ENCODE data around the gene EFHC1.

The EFHC1 gene

DNA sequence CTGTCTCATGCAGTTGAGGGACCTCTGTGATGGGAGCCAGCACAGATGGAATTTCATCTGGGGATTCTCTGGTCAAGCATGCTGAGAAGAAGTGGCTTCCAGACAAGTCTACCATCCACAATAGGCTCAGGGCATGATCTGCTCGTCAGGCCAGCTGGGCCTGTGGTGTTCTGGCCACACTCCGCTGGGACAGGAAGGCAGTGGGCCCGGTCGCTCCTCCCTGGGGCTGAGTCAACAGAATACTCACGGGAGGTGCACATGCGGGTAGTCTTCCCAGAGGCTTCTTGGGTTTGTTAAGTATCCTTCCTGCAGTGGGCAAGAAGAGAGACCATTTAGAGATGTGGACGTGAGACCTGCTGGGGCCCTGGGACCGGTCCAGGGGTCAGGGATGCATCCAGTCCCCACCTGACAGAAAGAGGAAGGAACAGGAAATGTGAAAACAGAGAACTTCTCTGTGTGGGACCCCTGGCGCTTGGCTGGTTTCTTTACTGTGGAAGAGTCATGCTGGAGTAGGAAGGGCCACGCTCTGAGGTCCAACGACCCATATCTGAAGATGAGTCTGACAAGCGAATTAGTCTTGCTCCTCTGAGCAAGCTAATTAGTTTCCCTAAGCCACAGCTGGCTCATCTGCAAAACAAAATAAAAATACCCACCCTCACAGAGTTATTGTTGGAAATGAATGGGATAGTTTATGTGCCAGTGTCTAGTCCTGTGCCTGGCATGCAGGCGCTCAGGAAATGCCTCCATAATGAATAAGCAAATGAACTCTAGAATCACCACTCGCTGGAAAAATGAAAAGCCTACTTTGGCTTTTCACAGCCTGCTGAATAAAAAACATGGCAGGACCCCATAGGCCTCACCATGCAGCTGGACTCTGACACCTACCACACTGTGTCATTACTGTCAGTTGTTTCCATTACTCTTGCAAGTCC is 89.4 kb downstream of the EFHC1 start:
- TF ChIP-seq TAF1 (IDR thresholded peaks at IDR 0.05; ENCODE audit: borderline replicate concordance, insufficient read depth, low read length) = no peak
- no peak for TF ChIP-seq FOXP2 (optimal IDR thresholded peaks at IDR 0.05; ENCODE audit: borderline replicate concordance, extremely low read depth, extremely low read length, insufficient read depth)
- TF ChIP-seq, protein P1, sequence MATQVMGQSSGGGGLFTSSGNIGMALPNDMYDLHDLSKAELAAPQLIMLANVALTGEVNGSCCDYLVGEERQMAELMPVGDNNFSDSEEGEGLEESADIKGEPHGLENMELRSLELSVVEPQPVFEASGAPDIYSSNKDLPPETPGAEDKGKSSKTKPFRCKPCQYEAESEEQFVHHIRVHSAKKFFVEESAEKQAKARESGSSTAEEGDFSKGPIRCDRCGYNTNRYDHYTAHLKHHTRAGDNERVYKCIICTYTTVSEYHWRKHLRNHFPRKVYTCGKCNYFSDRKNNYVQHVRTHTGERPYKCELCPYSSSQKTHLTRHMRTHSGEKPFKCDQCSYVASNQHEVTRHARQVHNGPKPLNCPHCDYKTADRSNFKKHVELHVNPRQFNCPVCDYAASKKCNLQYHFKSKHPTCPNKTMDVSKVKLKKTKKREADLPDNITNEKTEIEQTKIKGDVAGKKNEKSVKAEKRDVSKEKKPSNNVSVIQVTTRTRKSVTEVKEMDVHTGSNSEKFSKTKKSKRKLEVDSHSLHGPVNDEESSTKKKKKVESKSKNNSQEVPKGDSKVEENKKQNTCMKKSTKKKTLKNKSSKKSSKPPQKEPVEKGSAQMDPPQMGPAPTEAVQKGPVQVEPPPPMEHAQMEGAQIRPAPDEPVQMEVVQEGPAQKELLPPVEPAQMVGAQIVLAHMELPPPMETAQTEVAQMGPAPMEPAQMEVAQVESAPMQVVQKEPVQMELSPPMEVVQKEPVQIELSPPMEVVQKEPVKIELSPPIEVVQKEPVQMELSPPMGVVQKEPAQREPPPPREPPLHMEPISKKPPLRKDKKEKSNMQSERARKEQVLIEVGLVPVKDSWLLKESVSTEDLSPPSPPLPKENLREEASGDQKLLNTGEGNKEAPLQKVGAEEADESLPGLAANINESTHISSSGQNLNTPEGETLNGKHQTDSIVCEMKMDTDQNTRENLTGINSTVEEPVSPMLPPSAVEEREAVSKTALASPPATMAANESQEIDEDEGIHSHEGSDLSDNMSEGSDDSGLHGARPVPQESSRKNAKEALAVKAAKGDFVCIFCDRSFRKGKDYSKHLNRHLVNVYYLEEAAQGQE (IDR thresholded peaks at IDR 0.05; ENCODE audit: insufficient read depth in 1 of 2, low read depth in 2 of 2, low read length in 2 of 2) = no peak
- no peak for TF ChIP-seq POLR2AphosphoS5 (IDR thresholded peaks at IDR 0.05; ENCODE audit: low read depth, low read length)
- TF ChIP-seq SIN3A (IDR thresholded peaks at IDR 0.05; ENCODE audit: borderline replicate concordance, insufficient read depth, low read length) = no peak

DNA sequence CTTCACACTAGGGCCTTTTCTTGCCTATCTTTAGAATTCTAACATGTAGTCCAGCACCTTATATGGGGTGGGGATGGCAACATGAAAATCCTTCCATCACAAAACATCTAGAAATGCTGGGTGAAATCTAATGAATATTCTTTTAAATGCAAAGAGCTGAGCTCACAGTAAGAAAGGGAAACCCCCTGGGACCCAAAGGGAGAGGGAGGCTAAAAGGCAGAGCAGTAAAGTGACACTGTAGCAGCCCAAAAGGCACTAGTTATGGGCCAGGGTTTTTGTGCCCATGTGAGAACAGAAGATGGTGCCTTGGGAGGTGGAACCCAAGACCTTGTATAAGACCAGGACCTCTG is 90.0 kb downstream of the EFHC1 start:
- TF ChIP-seq, protein P1 (IDR thresholded peaks at IDR 0.05; ENCODE audit: insufficient read depth in 1 of 2, low read depth in 2 of 2, low read length in 2 of 2) = no peak
- TF ChIP-seq TAF1 (IDR thresholded peaks at IDR 0.05; ENCODE audit: borderline replicate concordance, insufficient read depth, low read length) (no peak), POLR2AphosphoS5 (IDR thresholded peaks at IDR 0.05; ENCODE audit: low read depth, low read length) (no peak), SIN3A (IDR thresholded peaks at IDR 0.05; ENCODE audit: borderline replicate concordance, insufficient read depth, low read length) (no peak), FOXP2 (optimal IDR thresholded peaks at IDR 0.05; ENCODE audit: borderline replicate concordance, extremely low read depth, extremely low read length, insufficient read depth) (no peak)

DNA sequence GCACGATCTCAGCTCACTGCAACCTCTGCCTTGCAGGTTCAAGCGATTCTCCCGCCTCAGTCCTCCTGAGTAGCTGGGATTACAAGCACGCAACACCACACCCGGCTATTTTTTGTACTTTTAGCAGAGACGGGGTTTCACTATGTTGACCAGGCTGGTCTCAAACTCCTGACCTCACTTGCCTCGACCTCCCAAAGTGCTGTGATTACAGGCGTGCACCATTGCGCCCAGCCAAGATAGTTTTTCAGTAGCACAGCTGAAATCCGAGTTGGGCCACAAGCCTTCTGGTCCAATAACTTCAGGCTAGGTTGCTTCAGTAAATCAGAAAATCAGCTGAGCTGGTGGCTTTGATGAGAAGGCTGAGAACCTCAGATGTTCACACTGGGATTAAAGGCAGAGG is 91.0 kb downstream of the EFHC1 start:
- TF ChIP-seq POLR2AphosphoS5 (IDR thresholded peaks at IDR 0.05; ENCODE audit: low read depth, low read length) (no peak), FOXP2 (optimal IDR thresholded peaks at IDR 0.05; ENCODE audit: borderline replicate concordance, extremely low read depth, extremely low read length, insufficient read depth) (no peak), TAF1 (IDR thresholded peaks at IDR 0.05; ENCODE audit: borderline replicate concordance, insufficient read depth, low read length) (no peak), SIN3A (IDR thresholded peaks at IDR 0.05; ENCODE audit: borderline replicate concordance, insufficient read depth, low read length) (no peak)

DNA sequence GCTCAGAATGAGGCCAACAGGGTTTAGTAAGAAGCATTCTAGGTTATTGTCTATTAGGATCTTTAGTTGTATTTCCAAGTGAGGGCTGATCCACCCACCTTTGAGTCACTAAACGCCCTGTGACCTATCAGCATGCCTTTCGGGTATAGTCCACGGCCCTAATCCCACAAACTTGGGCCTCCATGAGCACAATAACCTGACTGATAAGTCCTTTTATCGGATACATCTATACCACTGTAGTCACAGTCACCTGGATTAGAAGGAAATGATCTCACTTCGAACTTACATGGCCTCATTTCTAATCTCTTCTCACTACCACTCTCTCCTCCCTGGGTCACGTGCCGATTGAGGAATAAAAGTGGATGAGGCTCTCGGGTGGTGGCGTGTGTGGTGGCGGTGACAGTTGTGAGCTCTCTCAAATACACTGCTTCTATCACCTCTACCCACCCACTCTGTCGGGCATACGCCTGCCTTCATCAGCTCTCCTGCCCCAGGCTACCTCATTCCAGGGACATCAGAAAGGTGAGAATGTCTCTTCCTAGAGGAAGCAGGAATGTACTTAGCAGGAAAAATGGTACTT is 91.5 kb downstream of the EFHC1 start:
- TF ChIP-seq POLR2AphosphoS5 (IDR thresholded peaks at IDR 0.05; ENCODE audit: low read depth, low read length) (no peak), FOXP2 (optimal IDR thresholded peaks at IDR 0.05; ENCODE audit: borderline replicate concordance, extremely low read depth, extremely low read length, insufficient read depth) (no peak), TAF1 (IDR thresholded peaks at IDR 0.05; ENCODE audit: borderline replicate concordance, insufficient read depth, low read length) (no peak), SIN3A (IDR thresholded peaks at IDR 0.05; ENCODE audit: borderline replicate concordance, insufficient read depth, low read length) (no peak)
- TF ChIP-seq, protein P1 (IDR thresholded peaks at IDR 0.05; ENCODE audit: insufficient read depth in 1 of 2, low read depth in 2 of 2, low read length in 2 of 2) = no peak

DNA sequence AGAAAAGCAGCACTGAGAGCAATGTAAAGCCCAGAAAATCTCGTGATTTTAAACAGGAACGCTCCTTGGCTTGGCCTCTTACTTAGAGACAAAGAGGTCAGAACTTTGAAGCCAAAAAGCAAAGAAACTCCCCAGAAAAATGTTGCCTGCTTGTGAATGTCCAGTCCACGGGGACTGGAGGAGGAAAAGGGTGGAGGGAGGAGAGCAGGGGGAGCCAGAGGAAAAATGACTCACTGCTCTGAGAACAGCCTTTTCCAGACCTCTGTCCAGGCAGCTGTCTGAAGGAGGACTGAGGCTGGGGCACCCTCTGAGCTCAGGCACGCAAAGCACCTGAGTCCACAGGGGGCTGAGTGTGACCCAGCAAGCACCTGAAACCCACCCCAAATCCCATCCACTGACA is 92.1 kb downstream of the EFHC1 start:
- no peak for TF ChIP-seq POLR2AphosphoS5 (IDR thresholded peaks at IDR 0.05; ENCODE audit: low read depth, low read length)
- TF ChIP-seq, protein P1 (IDR thresholded peaks at IDR 0.05; ENCODE audit: insufficient read depth in 1 of 2, low read depth in 2 of 2, low read length in 2 of 2) = peak in 1 of 2 experiments; percentile 39; a peak in 1 of 4 replicates
